Measurements from ENCODE around the gene PPM1H.
A peak's percentile ranks its signal among the peaks of the same experiment; 100 is the strongest.

Gene PPM1H

GRCh38 chr12:62604373-62604772 lies 330.6 kb downstream of the PPM1H start:
- DNase-seq (ENCODE audit: low read depth), result no peak

- no peak for DNase-seq (ENCODE audit: low read depth)
Observed at GRCh38 chr12:62603811-62604098, 331.2 kb downstream of the PPM1H start.

GRCh38 chr12:62603061-62603810 lies 331.7 kb downstream of the PPM1H start:
- peak; percentile 73 for DNase-seq (ENCODE audit: low read depth)

GRCh38 chr12:62602255-62603060 lies 332.5 kb downstream of the PPM1H start:
- DNase-seq (ENCODE audit: low read depth), result peak; percentile 79

- DNase-seq (ENCODE audit: low read depth), result no peak
Observed at GRCh38 chr12:62601765-62602164, 333.2 kb downstream of the PPM1H start.

- DNase-seq (ENCODE audit: low read depth), result no peak
Observed at GRCh38 chr12:62599854-62600437, 335.0 kb downstream of the PPM1H start.

- no peak for DNase-seq (ENCODE audit: low read depth)
Observed at GRCh38 chr12:62598846-62599245, 336.1 kb downstream of the PPM1H start.

- DNase-seq (ENCODE audit: low read depth), result no peak
Observed at GRCh38 chr12:62597253-62597652, 337.7 kb downstream of the PPM1H start.

Measured in stromal cell of bone marrow (primary cell).